HepG2 (cell line): ENCODE results near the gene NAGK. TPM values are rescaled to one million over a fixed set of nuclear protein-coding genes. Genes with fewer than 3 reads are reported as not detected.

Experiments
- BHLHE40 ChIP-seq: IDR thresholded peaks from 2 replicates; pipeline ENCODE4 v1.6.1; 2011; ENCODE audit warnings: low read length, improper control_type of control experiment
- MEF2D ChIP-seq: sonication (generic); formaldehyde crosslinking; IDR thresholded peaks from 2 replicates; pipeline ENCODE4 v1.5.1; 2020; ENCODE audit warnings: mild to moderate bottlenecking, missing genetic modification reagents
- NCOA5 ChIP-seq: sonication (generic); formaldehyde crosslinking; IDR thresholded peaks from 2 replicates; pipeline ENCODE4 v1.4.0; 2020; ENCODE audit warnings: missing genetic modification reagents
- SMC3 ChIP-seq: IDR thresholded peaks from 2 replicates; pipeline ENCODE4 v1.6.1; 2011; ENCODE audit warnings: low read length, improper control_type of control experiment
- SNAPC2 ChIP-seq: sonication (generic); formaldehyde crosslinking; IDR thresholded peaks from 2 replicates; pipeline ENCODE4 v1.8.1; 2022; ENCODE audit warnings: mild to moderate bottlenecking, missing genetic modification reagents
- SOX6 ChIP-seq, 2 experiments: fragments of 450-650 bp in 1 of 2; sonication (generic) in 1 of 2; formaldehyde crosslinking in 1 of 2; IDR thresholded peaks; 2 replicates each; pipeline versions ENCODE4 v1.4.0 to v1.6.1; 2017 to 2020; ENCODE audit warnings: antibody characterized with exemption in 1 of 2, mild to moderate bottlenecking in 1 of 2, missing genetic modification reagents in 1 of 2
- TAF15 ChIP-seq: fragments of 200-400 bp; formaldehyde crosslinking; IDR thresholded peaks from one replicate; pipeline ENCODE4 v1.6.1; 2018; ENCODE audit warnings: mild to moderate bottlenecking, low read depth, low read length; ENCODE audit not compliant: poor library complexity, severe bottlenecking
- ZFY ChIP-seq: sonication (generic); formaldehyde crosslinking; IDR thresholded peaks from 2 replicates; pipeline ENCODE4 v1.4.0; 2020; ENCODE audit warnings: missing genetic modification reagents
- ZNF333 ChIP-seq: sonication (generic); formaldehyde crosslinking; IDR thresholded peaks from 2 replicates; pipeline ENCODE4 v1.4.0; 2020; ENCODE audit warnings: mild to moderate bottlenecking, missing genetic modification reagents, borderline replicate concordance
- ZNF354B ChIP-seq: sonication (generic); formaldehyde crosslinking; IDR thresholded peaks from 2 replicates; pipeline ENCODE4 v1.8.0; 2022; ENCODE audit warnings: mild to moderate bottlenecking, missing genetic modification reagents
- ZNF558 ChIP-seq: sonication (generic); formaldehyde crosslinking; IDR thresholded peaks from 2 replicates; pipeline ENCODE4 v1.9.0; 2022; ENCODE audit warnings: mild to moderate bottlenecking, missing genetic modification reagents, borderline replicate concordance
- ZNF570 ChIP-seq: sonication (generic); formaldehyde crosslinking; IDR thresholded peaks from 2 replicates; pipeline ENCODE4 v1.4.0; 2020; ENCODE audit warnings: mild to moderate bottlenecking, missing genetic modification reagents, borderline replicate concordance
- ZNF615 ChIP-seq: sonication (generic); formaldehyde crosslinking; IDR thresholded peaks from 2 replicates; pipeline ENCODE4 v1.5.0; 2020; ENCODE audit warnings: mild to moderate bottlenecking, missing genetic modification reagents, borderline replicate concordance
- polyA plus RNA-seq, 8 experiments: library from polyadenylated mRNA; depleted of rRNA in 3 of 8; stranded (reverse) in 7 of 8; unstranded in 1 of 8; fragments of >200 nt; fragmentation: Illumina TruSeq in 4 of 8; extraction: Trizol in 4 of 8; gene quantifications; 2 replicates each; pipeline versions ENCODE4 v1.2.1 to v1.2.3, GENCODE V29; 2011 to 2016; ENCODE audit warnings: low read depth in 4 of 8, missing spikeins in 1 of 8, mixed read lengths in 1 of 8; ENCODE audit not compliant: insufficient read depth in 1 of 8
- total RNA-seq, 5 experiments: library from RNA; depleted of rRNA; stranded (reverse); fragments of >200 nt; fragmentation: Illumina TruSeq; extraction: Trizol; gene quantifications; 2 replicates each; pipeline ENCODE4 v1.2.3, GENCODE V29; 2016; ENCODE audit warnings: low read depth in 1 of 5
- TF ChIP-seq, protein P1 (sequence below): sonication (generic); formaldehyde crosslinking; IDR thresholded peaks from 2 replicates; pipeline ENCODE4 v1.8.0; 2022; ENCODE audit warnings: missing genetic modification reagents, mild to moderate bottlenecking, moderate library complexity, borderline replicate concordance
- TF ChIP-seq, protein P2 (sequence below): sonication (generic); formaldehyde crosslinking; IDR thresholded peaks from 2 replicates; pipeline ENCODE4 v1.5.0; 2020; ENCODE audit warnings: mild to moderate bottlenecking, missing genetic modification reagents, moderate library complexity
- TF ChIP-seq, protein P3 (sequence below): sonication (generic); formaldehyde crosslinking; IDR thresholded peaks from 2 replicates; pipeline ENCODE4 v1.4.0; 2020; ENCODE audit warnings: missing genetic modification reagents, mild to moderate bottlenecking, borderline replicate concordance
- TF ChIP-seq, protein P4 (sequence below): sonication (generic); formaldehyde crosslinking; IDR thresholded peaks from 2 replicates; pipeline ENCODE4 v1.4.0; 2020; ENCODE audit warnings: missing genetic modification reagents

Gene NAGK
- total and polyA plus RNA-seq, 2 of the 13 experiments (the other 11 are each of a cell fraction or from before 2014, with no cell fraction given) = 24.4 to 35.2 TPM

DNA sequence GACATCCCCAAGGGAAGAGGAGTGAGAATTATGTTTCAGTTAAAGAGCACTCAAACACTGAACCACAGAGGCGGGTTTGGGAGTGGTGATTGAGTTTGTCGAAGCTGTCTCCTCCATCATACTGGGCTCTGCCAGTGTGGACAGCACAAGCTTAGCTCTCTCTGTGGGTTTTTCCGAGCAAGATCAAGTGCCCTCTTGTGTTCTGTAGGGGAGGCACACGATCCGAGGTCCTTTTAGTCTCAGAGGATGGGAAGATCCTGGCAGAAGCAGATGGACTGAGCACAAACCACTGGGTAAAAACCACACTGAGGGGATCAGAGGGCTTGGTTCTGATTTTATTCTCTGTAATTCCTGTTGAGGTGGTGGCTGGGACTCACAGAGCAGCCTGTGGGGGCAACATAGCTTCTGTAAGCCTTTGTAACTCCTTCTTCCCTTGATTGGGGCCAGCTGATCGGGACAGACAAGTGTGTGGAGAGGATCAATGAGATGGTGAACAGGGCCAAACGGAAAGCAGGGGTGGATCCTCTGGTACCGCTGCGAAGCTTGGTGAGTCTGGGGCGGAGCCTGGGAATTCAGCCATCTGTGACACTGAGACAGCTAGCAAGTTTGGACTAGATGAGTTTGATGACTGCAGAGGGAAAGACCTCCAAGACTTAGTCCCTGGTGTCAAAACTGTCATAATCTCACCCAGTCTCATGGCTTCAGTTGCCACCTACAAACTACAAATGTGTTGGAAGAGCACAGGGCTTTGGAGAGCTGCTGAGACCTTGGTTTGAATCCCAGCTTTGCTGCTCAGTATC is 2.0 kb downstream of the NAGK start (continued):
- TF ChIP-seq ZNF354B (CRISPR knock-in tag) = no peak
- TF ChIP-seq SMC3 = peak; percentile 51; the same call in 1 of the 2 replicates
- TF ChIP-seq SOX6 (IDR thresholded peaks at IDR 0.05) = no peak
- TF ChIP-seq SOX6 (CRISPR knock-in tag; IDR thresholded peaks at IDR 0.05) = 0 out of 2 replicates have a peak, but pooled peaks have one; percentile 13
- no peak for TF ChIP-seq ZNF615 (CRISPR knock-in tag)
- TF ChIP-seq TAF15 = no peak
- TF ChIP-seq NCOA5 (CRISPR knock-in tag) = peak; percentile 30
- no peak for TF ChIP-seq BHLHE40
- no peak for TF ChIP-seq ZNF558
- TF ChIP-seq ZNF570 (CRISPR knock-in tag) = no peak
- TF ChIP-seq SNAPC2 (CRISPR knock-in tag) = no peak
- 0 out of 2 replicates have a peak, but pooled peaks have one; percentile 28 for TF ChIP-seq ZFY (CRISPR knock-in tag)
- TF ChIP-seq MEF2D (CRISPR knock-in tag) = no peak
- TF ChIP-seq, protein P1, sequence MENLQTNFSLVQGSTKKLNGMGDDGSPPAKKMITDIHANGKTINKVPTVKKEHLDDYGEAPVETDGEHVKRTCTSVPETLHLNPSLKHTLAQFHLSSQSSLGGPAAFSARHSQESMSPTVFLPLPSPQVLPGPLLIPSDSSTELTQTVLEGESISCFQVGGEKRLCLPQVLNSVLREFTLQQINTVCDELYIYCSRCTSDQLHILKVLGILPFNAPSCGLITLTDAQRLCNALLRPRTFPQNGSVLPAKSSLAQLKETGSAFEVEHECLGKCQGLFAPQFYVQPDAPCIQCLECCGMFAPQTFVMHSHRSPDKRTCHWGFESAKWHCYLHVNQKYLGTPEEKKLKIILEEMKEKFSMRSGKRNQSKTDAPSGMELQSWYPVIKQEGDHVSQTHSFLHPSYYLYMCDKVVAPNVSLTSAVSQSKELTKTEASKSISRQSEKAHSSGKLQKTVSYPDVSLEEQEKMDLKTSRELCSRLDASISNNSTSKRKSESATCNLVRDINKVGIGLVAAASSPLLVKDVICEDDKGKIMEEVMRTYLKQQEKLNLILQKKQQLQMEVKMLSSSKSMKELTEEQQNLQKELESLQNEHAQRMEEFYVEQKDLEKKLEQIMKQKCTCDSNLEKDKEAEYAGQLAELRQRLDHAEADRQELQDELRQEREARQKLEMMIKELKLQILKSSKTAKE (CRISPR knock-in tag) = no peak
- TF ChIP-seq, protein P2, sequence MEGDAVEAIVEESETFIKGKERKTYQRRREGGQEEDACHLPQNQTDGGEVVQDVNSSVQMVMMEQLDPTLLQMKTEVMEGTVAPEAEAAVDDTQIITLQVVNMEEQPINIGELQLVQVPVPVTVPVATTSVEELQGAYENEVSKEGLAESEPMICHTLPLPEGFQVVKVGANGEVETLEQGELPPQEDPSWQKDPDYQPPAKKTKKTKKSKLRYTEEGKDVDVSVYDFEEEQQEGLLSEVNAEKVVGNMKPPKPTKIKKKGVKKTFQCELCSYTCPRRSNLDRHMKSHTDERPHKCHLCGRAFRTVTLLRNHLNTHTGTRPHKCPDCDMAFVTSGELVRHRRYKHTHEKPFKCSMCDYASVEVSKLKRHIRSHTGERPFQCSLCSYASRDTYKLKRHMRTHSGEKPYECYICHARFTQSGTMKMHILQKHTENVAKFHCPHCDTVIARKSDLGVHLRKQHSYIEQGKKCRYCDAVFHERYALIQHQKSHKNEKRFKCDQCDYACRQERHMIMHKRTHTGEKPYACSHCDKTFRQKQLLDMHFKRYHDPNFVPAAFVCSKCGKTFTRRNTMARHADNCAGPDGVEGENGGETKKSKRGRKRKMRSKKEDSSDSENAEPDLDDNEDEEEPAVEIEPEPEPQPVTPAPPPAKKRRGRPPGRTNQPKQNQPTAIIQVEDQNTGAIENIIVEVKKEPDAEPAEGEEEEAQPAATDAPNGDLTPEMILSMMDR (CRISPR knock-in tag) = peak; percentile 64
- TF ChIP-seq, protein P3, sequence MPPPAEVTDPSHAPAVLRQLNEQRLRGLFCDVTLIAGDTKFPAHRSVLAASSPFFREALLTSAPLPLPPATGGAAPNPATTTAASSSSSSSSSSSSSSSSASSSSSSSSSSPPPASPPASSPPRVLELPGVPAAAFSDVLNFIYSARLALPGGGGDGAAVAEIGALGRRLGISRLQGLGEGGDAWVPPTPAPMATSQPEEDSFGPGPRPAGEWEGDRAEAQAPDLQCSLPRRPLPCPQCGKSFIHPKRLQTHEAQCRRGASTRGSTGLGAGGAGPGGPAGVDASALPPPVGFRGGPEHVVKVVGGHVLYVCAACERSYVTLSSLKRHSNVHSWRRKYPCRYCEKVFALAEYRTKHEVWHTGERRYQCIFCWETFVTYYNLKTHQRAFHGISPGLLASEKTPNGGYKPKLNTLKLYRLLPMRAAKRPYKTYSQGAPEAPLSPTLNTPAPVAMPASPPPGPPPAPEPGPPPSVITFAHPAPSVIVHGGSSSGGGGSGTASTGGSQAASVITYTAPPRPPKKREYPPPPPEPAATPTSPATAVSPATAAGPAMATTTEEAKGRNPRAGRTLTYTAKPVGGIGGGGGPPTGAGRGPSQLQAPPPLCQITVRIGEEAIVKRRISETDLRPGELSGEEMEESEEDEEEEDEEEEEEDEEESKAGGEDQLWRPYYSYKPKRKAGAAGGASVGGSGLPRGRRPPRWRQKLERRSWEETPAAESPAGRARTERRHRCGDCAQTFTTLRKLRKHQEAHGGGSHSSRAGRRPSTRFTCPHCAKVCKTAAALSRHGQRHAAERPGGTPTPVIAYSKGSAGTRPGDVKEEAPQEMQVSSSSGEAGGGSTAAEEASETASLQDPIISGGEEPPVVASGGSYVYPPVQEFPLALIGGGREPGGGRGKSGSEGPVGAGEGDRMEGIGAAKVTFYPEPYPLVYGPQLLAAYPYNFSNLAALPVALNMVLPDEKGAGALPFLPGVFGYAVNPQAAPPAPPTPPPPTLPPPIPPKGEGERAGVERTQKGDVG (CRISPR knock-in tag) = no peak
- no peak for TF ChIP-seq ZNF333 (CRISPR knock-in tag)
- TF ChIP-seq, protein P4, sequence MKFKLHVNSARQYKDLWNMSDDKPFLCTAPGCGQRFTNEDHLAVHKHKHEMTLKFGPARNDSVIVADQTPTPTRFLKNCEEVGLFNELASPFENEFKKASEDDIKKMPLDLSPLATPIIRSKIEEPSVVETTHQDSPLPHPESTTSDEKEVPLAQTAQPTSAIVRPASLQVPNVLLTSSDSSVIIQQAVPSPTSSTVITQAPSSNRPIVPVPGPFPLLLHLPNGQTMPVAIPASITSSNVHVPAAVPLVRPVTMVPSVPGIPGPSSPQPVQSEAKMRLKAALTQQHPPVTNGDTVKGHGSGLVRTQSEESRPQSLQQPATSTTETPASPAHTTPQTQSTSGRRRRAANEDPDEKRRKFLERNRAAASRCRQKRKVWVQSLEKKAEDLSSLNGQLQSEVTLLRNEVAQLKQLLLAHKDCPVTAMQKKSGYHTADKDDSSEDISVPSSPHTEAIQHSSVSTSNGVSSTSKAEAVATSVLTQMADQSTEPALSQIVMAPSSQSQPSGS (CRISPR knock-in tag) = 0 out of 2 replicates have a peak, but pooled peaks have one; percentile 28
